Measurements from ENCODE around the gene MCAT. TPM values are rescaled to one million over a fixed set of nuclear protein-coding genes. Genes with fewer than 3 reads are reported as not detected.

Gene MCAT
- total RNA-seq, 1 donor from 2014 or later = 20.3 TPM

DNA sequence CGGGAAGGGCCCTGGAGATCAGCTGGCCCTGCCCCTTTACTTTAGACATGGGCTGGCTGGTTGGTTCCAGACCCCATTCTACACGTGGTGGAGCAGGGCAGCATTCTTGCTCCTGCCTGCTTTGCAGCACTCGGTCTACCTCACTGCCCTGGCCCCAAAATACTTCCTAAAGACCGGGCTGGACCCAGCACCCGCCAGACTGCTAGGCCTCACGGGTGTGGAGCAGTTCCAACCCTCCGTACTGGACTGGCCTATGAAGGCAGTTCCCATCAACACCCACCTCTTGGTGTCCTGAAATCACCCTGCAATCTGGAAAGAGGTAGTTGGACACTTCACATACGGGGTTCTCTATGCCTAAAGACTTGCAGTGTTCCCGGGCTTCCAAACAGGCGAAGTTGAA is 6.4 kb downstream of the MCAT start:
- no peak for DNase-seq (ENCODE audit: low spot score)
- Mint-ChIP-seq H3K4me1 (ENCODE audit: low read depth) (peaks cover 9% of the 10 kb centered on the region), H3K36me3 (ENCODE audit: low read depth) (peaks cover 29% of the 10 kb centered on the region), H3K27me3 (ENCODE audit: insufficient read depth) (no peaks in the 10 kb centered on the region), H3K4me3 (no peak overlapping the region), H3K27ac (no peak overlapping the region), H3K9me3 (no peaks in the 10 kb centered on the region)
- intact Hi-C loops (cut with micrococcal nuclease) = no loop called here

DNA sequence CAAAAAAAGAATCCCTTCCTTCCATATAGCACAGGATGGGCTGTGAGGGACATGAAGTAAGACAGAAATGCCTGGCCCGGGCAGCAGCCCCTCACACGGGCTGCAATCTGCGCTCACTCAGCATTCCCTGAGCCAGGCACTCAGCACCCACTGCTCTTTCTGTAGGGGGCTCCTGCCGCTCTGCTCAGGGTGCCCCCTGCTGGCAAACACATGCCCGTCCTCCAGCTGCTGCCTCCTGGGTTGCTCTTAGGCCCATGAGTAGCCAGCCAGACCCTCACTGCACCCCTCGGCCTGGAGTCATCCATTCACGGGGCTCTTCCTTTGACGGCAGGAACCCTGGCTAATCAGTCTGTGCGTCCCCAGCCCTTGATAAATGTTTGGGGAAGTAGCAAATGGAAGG is 6.9 kb downstream of the MCAT start:
- no peak for DNase-seq (ENCODE audit: low spot score)
- no peak overlapping the region for H3K27ac Mint-ChIP-seq
- peaks cover 7% of the 10 kb centered on the region for H3K4me1 Mint-ChIP-seq (ENCODE audit: low read depth)
- peaks cover 29% of the 10 kb centered on the region for H3K36me3 Mint-ChIP-seq (ENCODE audit: low read depth)
- intact Hi-C loops (cut with micrococcal nuclease) = no loop called here
- no peak overlapping the region for H3K4me3 Mint-ChIP-seq
- no peaks in the 10 kb centered on the region for H3K27me3 Mint-ChIP-seq (ENCODE audit: insufficient read depth)
- no peaks in the 10 kb centered on the region for H3K9me3 Mint-ChIP-seq

DNA sequence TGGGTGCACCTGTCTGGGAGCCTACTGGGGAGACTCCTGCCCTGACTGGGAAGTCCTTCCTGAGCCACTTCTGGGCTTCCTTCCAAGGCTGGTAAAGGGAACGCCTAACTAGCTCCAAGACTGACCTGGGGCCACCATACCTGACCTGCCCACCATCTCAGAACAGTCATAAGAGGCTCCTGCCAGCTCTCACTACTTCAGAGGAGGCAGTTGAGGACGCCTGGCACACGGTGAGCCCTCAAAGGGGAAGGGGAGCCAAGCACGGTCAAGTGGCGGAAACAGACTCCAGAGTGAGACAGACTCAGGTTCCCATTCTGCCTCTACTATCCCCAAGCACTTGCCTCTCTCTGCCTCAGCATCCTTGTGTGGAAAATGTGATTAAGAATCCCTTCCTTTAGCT is 7.6 kb downstream of the MCAT start:
- no peaks in the 10 kb centered on the region for H3K9me3 Mint-ChIP-seq
- DNase-seq (ENCODE audit: low spot score) = no peak
- H3K4me1 Mint-ChIP-seq (ENCODE audit: low read depth) = no peaks in the 10 kb centered on the region
- no peak overlapping the region for H3K27ac Mint-ChIP-seq
- intact Hi-C loops (cut with micrococcal nuclease) = no loop called here
- peaks cover 24% of the 10 kb centered on the region for H3K36me3 Mint-ChIP-seq (ENCODE audit: low read depth)
- no peak overlapping the region for H3K4me3 Mint-ChIP-seq
- H3K27me3 Mint-ChIP-seq (ENCODE audit: insufficient read depth) = no peaks in the 10 kb centered on the region

DNA sequence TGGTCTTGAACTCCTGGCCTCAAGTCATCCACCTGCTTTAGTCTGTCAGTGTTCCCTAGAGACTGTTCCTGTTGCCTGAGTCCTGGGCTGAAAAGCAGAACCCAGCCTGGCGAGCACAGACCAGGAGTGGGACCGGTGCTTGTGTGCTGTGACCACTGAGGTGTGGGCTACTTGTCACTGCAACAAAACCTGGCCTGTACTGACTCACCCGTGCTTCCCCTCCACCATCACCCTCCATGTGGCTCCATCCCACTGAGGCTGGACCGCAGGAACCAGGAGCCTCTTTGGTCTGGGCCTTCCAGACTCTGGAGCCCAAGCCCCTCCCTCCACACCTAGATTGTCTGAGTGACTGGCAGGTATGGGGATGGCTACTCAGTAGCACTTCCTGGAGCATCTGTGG is 8.6 kb downstream of the MCAT start:
- Mint-ChIP-seq H3K36me3 (ENCODE audit: low read depth) (peaks cover 20% of the 10 kb centered on the region), H3K27me3 (ENCODE audit: insufficient read depth) (no peaks in the 10 kb centered on the region), H3K27ac (no peak overlapping the region), H3K4me3 (no peak overlapping the region), H3K9me3 (no peaks in the 10 kb centered on the region), H3K4me1 (ENCODE audit: low read depth) (no peaks in the 10 kb centered on the region)
- intact Hi-C loops (cut with micrococcal nuclease) = no loop called here
- no peak for DNase-seq (ENCODE audit: low spot score)

DNA sequence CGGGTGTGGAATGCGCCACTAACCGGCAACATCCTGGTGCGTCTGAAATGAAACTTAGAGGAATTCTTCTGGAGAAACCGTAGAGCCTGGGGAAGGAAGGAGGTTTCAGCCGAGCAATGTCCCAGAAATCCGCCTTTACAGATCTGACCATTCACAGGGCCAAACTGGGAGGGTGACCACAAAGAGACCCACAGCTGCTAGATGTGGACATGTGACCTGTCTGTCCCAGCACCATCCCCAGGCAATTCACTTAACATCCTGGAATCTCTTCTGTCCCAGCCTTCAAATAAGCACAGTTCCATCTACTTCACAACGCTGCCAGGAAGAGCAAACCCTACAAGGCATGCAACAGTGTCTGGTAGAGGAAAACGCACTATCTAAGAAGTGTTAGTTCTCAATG is 9.8 kb downstream of the MCAT start:
- no peak overlapping the region for H3K27ac Mint-ChIP-seq
- no peak for DNase-seq (ENCODE audit: low spot score)
- no peaks in the 10 kb centered on the region for H3K9me3 Mint-ChIP-seq
- H3K36me3 Mint-ChIP-seq (ENCODE audit: low read depth) = peaks cover 15% of the 10 kb centered on the region
- H3K4me3 Mint-ChIP-seq = no peak overlapping the region
- no peaks in the 10 kb centered on the region for H3K4me1 Mint-ChIP-seq (ENCODE audit: low read depth)
- H3K27me3 Mint-ChIP-seq (ENCODE audit: insufficient read depth) = no peaks in the 10 kb centered on the region
- intact Hi-C loops (cut with micrococcal nuclease) = no loop called here

DNA sequence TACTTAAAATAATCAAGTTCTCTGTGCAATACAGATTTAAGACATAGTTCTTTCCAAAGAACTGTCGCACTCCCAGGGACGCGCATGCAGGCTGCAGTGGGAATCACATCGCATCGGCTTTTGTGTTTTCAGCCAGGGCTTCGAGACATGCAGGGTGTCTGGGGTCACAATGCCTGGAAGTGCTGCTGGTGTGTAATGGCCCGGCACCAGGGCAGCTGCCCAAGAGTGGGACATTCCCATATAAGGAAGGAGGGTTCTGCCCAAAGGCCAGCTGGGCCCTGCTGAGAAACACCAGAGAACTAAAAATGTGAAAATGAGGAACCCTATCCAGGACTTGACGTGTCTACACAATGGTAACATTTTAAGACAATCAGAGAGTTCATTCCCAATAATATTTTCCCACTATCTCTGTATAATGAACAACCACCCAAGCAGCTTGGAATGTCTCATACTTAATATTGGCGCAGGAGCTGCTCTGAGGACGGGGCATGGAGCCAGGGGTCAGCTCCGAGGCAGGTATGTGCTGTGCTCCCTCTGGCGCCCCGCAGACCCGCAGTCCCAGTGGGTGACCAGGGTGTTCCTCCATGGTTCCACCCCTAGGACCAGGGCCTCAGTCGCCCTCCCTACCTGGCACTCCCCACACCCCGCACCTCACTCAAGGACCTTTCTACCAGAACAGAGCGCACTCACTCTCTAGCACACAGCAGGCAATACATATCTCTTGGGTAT is 11.3 kb downstream of the MCAT start:
- peaks cover 11% of the 10 kb centered on the region for H3K36me3 Mint-ChIP-seq (ENCODE audit: low read depth)
- intact Hi-C loops (cut with micrococcal nuclease) = no loop called here
- no peaks in the 10 kb centered on the region for H3K27me3 Mint-ChIP-seq (ENCODE audit: insufficient read depth)
- H3K27ac Mint-ChIP-seq = no peak overlapping the region
- no peak for DNase-seq (ENCODE audit: low spot score)
- H3K4me1 Mint-ChIP-seq (ENCODE audit: low read depth) = no peaks in the 10 kb centered on the region
- H3K4me3 Mint-ChIP-seq = no peak overlapping the region
- no peaks in the 10 kb centered on the region for H3K9me3 Mint-ChIP-seq

DNA sequence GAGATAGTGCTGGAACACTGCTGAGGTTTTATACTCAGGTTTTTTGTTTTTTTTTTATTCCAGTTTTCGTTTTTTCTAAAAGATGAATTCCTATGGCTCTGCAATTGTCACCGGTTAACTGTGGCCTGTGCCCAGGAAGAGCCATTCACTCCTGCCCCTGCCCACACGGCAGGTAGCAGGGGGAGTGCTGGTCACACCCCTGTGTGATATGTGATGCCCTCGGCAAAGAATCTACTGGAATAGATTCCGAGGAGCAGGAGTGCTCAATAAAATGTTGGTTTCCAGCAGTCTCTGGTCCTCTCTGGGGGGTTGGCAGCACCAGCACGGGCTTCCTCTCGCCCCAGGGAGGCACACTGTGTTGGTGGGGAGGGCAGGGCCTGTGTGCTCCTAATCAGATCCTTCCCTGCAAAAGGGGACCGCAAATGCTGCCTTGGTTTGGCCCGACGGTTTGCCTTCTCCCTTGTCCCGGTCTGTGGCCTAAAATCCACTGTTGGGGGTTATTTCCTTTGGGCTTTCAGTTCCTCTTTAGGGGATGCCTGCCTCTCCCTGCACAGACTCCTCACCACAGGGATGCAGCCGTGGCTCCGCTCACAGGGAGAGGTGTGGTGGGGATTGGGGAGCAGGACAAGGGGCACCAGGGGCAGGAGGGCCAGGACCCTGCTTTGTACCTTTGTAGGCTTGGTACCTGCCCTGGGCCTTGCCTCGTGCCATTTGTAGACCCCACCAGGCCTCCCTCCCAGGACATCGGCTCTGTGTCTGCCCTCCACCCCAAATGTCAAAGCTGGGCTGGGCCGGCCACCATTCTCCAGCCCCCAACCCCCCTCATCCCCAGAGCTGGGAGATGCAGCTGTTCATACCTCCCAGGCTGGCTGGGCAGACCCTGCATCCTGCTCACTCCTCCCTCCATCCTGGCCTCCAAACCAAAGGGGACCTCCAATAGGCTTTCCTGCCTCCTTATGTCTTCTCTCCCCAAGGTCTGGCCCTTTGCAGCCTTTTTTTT is 13.5 kb downstream of the MCAT start:
- intact Hi-C loops (cut with micrococcal nuclease) = no loop called here
- Mint-ChIP-seq H3K4me3 (no peak overlapping the region), H3K27ac (no peak overlapping the region), H3K27me3 (ENCODE audit: insufficient read depth) (no peaks in the 10 kb centered on the region), H3K36me3 (ENCODE audit: low read depth) (peaks cover 9% of the 10 kb centered on the region), H3K4me1 (ENCODE audit: low read depth) (no peaks in the 10 kb centered on the region), H3K9me3 (no peaks in the 10 kb centered on the region)
- no peak for DNase-seq (ENCODE audit: low spot score)

DNA sequence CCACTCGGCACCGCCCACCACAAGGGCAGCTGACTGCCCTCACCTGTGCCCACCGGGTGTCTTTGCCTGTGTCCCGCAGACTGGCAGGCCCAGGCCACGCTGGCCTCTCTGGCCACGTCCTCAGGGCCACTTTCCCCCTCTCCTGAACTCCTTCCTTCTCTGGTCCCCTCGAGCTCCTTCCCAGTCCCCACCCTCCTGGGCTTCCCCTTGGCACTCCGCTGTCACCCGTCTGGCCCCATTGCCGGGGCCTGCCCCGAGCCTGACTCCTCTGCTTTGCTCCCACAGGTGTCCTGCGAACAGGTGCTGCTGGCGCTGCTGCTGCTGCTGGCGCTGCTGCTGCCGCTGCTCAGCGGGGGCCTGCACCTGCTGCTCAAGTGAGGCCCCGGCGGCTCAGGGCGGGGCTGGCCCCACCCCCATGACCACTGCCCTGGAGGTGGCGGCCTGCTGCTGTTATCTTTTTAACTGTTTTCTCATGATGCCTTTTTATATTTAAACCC is 14.2 kb downstream of the MCAT start:
- no peak overlapping the region for H3K4me3 Mint-ChIP-seq
- H3K9me3 Mint-ChIP-seq = no peaks in the 10 kb centered on the region

DNA sequence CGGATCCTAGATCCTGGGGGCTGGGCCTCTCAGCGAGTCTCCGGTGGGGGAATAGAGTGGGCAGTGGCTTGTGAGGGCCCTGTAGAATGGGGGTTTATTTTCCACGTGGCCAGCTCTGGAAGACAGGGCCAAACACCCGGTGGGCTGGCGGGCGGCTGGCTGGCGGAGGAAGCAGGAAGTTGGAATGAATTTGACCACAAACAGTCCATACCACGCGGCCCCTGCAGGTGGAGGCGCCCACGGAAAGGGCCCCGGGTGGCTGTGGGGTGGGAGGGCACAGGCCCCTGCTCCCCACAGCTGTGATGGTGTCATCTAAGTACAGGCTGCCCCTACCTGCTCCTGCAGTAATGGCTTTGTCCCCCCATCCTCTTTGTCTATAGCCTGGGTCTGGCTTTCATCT is 15.1 kb downstream of the MCAT start:
- no peak overlapping the region for H3K27ac Mint-ChIP-seq
- H3K36me3 Mint-ChIP-seq (ENCODE audit: low read depth) = peaks cover under 1% of the 10 kb centered on the region
- intact Hi-C loops (cut with micrococcal nuclease) = no loop called here
- no peaks in the 10 kb centered on the region for H3K27me3 Mint-ChIP-seq (ENCODE audit: insufficient read depth)
- no peak overlapping the region for H3K4me3 Mint-ChIP-seq
- H3K4me1 Mint-ChIP-seq (ENCODE audit: low read depth) = no peaks in the 10 kb centered on the region
- no peaks in the 10 kb centered on the region for H3K9me3 Mint-ChIP-seq
- DNase-seq (ENCODE audit: low spot score) = no peak

More for the DNA sequence above, 14.2 kb downstream of the MCAT start:
- intact Hi-C loops (cut with micrococcal nuclease) = no loop called here
- H3K27me3 Mint-ChIP-seq (ENCODE audit: insufficient read depth) = no peaks in the 10 kb centered on the region
- peaks cover 7% of the 10 kb centered on the region for H3K36me3 Mint-ChIP-seq (ENCODE audit: low read depth)
- H3K4me1 Mint-ChIP-seq (ENCODE audit: low read depth) = no peaks in the 10 kb centered on the region
- no peak for DNase-seq (ENCODE audit: low spot score)
- H3K27ac Mint-ChIP-seq = no peak overlapping the region

DNA sequence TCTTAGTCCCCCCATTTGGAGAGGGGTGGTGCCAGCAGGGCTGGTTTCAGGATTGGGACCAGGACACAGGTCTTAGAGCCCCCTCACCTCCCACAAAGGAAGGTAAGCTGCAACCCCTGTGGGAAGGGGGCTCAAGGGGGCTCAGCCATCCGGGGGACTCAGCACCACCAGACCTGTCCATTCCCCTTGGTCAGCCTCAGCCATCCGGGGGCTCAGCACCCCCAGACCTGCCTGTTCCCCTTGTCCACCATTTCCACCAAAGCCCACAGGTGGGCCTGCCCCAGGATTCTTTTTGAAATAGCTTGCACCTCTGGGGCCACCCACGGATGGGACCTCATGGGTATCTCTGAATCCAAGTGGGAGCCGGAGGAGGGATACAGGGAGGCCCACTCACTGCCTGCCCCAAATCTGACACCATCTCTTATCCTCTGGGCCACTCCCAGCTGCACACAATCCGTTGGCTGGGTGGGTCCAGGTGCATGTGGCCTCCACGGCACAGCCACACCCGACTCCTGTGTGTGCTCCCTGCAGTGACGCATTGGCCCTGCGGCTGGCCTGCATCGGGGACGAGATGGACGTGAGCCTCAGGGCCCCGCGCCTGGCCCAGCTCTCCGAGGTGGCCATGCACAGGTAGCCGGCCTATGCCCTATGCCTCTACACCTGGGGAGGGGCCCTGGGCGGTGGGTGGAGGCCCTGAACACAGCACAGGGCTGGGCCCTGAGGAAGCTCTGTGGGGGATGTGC is 15.9 kb downstream of the MCAT start:
- Mint-ChIP-seq H3K4me3 (no peak overlapping the region), H3K27me3 (ENCODE audit: insufficient read depth) (no peaks in the 10 kb centered on the region), H3K9me3 (no peaks in the 10 kb centered on the region), H3K36me3 (ENCODE audit: low read depth) (no peaks in the 10 kb centered on the region), H3K27ac (no peak overlapping the region), H3K4me1 (ENCODE audit: low read depth) (no peaks in the 10 kb centered on the region)
- DNase-seq (ENCODE audit: low spot score) = no peak
- intact Hi-C loops (cut with micrococcal nuclease) = no loop called here

DNA sequence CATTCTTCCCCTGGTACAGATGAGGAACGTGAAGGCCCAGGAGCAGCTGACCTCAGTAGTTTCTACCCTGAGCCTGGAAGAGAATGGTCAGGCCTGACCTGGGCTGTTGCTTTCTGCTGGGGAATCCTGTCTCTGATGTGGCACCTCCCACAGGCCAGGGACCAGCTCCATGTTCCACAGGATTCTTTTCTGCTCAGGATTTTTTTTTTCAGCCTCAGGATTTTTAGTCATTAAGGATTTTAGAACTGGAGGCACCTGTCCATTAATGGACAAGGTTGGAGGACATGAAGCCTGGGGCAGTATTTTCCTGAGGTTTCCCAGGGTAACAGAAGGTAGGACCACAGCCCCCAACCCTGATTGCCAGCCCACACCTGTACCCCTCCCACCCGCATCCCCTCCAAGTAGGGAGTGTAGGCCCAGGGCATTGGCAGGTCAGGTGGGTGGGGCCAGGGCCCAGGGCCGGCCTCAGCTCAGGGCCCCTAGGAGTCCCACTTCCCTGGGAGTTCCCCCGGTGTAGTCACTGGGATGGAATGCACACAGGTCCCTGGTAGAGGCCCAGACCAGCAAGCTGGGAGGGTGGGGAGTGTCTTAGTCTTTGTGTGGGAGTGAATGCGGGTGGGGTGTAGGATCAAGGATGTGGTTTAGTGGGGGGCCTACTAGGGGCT is 16.6 kb downstream of the MCAT start:
- intact Hi-C loops (cut with micrococcal nuclease) = no loop called here
- DNase-seq (ENCODE audit: low spot score) = no peak
- Mint-ChIP-seq H3K9me3 (no peaks in the 10 kb centered on the region), H3K4me1 (ENCODE audit: low read depth) (no peaks in the 10 kb centered on the region), H3K4me3 (no peak overlapping the region), H3K36me3 (ENCODE audit: low read depth) (no peaks in the 10 kb centered on the region), H3K27ac (no peak overlapping the region), H3K27me3 (ENCODE audit: insufficient read depth) (no peaks in the 10 kb centered on the region)

DNA sequence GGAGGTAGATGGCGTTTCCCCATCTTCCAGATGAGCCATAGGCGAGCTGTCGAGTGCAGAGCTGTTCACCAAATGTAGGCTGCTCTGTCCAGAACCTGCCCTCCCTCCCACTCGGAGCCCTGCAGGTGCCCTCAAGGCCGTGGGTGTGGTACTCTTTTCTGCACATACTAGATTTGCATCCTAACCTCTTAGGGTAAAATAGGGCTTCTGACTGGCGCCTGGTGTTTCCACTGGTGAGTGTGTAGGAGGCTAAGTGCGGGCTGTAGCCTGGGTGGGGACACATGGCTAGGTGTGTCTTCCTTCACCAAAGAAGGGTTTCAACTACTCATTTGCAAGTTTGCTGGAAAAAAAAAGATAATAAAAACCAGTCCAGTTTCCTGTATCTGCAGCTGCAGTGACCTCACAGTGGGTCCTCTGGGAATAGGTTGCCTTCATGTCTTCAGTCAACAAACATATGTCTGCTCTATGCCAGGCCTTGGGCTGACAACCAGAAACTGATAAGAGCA is 24.2 kb downstream of the MCAT start:
- intact Hi-C loops (cut with micrococcal nuclease) = no loop called here
- no peaks in the 10 kb centered on the region for H3K36me3 Mint-ChIP-seq (ENCODE audit: low read depth)
- no peak overlapping the region for H3K4me3 Mint-ChIP-seq
- no peaks in the 10 kb centered on the region for H3K9me3 Mint-ChIP-seq
- H3K4me1 Mint-ChIP-seq (ENCODE audit: low read depth) = peaks cover 4% of the 10 kb centered on the region
- no peak for DNase-seq (ENCODE audit: low spot score)
- H3K27ac Mint-ChIP-seq = no peak overlapping the region
- H3K27me3 Mint-ChIP-seq (ENCODE audit: insufficient read depth) = peaks cover 5% of the 10 kb centered on the region

All from activated T-helper 1 cell treated with anti-CD3 and anti-CD28 coated beads, Interleukin-12 subunit alpha, Interleukin-12 subunit beta, Interleukin-2, Interleukin-4 antibody, amounts not matched to agents 30 ng/mL and 10 ng/mL and 1 ng/mL, durations not matched to agents 14 hours and 24 hours and 36 hours (primary cell).